Stimulated activated CD4-positive, alpha-beta T cell treated with anti-CD3 and anti-CD28 coated beads, Interleukin-15, amount 100 ng/mL, for 24 hours (primary cell): ENCODE data around the gene HOXA9.

Experiments used
- DNase-seq: peaks from one replicate; pipeline ENCODE4 v3.0.0-alpha.2; 2020

The HOXA9 gene

DNA sequence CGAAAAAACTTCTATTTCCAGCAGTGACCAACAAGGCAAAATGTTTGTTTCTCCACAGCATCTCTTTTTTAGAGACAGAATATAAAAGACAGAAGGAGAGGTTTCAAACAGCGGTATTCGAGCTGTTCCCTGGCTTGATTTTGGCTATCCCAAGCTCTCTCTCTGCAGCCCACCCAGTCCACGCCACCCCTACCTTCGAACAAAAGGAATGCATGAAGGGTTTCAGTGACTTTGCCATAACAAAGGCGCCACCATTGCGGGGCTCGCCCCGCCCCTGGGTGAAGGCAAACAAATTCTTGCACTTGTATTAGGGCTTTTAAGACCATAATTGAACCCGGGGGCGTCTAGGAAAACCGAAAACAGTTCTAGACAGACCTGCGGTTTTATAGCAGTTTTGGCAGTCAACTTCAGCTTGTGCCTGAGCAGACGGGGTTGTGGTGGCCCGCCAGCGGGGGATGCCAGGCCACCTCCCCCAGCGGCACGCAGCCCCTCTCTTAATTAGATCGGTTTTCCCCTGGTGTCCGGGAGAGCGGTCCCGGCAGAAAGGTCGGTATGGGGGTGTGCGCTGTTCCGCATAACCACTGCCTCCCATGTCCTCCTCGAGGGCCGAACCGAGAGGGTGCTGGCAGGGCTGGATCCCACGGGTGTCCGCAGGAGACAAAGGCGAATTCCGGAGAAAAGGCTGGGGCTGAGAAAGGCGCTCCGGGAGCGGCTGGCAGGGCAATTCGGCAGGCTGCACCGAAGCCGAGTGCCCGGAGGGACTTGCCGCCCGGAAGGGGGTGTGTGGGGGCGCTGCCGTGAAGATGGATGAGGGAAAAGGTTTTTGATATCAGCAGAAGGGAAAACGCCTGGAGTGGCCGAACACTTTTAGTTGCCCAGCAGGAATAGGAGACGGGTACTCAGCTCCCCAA lies 22.4 kb upstream of the HOXA9 start:
- no peak for DNase-seq

GRCh38 chr7:27186668-27187474 lies 21.5 kb upstream of the HOXA9 start:
- DNase-seq: no peak

GRCh38 chr7:27185854-27186667 lies 20.7 kb upstream of the HOXA9 start:
- peak; percentile 18 for DNase-seq

- DNase-seq: no peak
These were observed 19.9 kb upstream of the HOXA9 start, which contains the start of gene HOXA11 for GRCh38 chr7:27185013-27185853. HOXA11 (minus strand) TSS chr7:27185232; CDS start chr7:27185144, 88 bp downstream.

DNA sequence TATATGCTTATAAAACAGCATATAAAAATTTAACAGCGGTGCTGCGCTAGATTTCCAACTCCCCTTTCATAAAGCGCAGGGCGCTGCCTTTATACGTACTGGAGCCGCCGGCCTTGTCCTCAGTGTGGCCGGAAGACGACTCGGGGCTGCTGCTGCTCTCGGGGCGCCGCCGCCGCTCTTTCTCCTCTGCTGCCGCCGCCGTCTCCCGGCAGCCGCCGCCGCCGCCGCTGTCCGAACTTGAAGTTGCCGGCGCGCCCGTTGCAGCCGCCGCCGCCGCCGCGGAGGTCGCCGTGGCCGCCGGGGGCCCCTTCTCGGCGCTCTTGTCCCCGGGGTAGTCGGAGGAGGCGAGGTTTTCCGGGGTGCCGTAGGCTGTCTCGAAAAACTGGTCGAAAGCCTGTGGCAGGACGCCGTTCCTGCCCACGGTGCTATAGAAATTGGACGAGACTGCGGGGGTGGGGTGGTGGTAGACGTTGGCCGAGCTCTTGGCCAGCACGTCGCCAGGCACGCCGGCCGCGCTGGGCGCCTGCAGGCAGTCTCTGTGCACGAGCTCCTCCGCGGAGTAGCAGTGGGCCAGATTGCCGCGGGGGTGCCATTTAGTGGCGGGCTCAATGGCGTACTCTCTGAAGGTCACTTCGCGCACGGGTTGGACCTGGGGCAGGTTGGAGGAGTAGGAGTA lies 19.1 kb upstream of the HOXA9 start:
- DNase-seq: peak; percentile 48

DNA sequence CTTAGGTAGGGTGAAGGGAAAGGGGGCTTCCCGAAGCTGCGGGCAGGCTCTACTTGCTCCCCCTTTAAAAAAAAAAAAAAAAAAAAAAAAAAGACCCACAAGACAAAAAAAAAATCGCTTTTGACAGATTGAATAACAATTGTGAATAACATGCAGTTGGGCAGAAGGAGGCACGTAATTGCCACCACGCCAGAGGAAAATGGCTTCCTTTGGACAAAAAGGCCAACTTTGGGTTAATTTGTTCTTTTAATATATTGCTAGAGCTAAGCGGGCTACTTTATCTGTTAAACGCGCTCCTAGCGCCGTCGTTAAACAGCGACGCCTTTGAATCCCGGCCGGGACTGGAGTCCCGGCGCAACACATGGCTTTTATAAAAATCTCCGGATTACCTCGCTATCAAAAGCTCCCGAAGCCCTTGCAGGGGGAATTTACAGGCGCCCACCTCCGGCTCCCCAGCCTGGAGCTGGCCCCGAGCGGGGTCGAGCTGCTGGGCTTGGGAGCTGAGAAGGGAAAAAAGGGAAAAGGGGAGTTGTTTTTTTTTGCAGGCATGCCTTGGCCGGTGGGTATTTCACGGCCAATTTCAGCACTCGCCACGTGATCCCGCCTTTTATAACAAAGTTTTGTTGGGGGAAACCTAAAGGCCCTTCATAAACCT lies 18.5 kb upstream of the HOXA9 start:
- peak; percentile 17 for DNase-seq

DNA sequence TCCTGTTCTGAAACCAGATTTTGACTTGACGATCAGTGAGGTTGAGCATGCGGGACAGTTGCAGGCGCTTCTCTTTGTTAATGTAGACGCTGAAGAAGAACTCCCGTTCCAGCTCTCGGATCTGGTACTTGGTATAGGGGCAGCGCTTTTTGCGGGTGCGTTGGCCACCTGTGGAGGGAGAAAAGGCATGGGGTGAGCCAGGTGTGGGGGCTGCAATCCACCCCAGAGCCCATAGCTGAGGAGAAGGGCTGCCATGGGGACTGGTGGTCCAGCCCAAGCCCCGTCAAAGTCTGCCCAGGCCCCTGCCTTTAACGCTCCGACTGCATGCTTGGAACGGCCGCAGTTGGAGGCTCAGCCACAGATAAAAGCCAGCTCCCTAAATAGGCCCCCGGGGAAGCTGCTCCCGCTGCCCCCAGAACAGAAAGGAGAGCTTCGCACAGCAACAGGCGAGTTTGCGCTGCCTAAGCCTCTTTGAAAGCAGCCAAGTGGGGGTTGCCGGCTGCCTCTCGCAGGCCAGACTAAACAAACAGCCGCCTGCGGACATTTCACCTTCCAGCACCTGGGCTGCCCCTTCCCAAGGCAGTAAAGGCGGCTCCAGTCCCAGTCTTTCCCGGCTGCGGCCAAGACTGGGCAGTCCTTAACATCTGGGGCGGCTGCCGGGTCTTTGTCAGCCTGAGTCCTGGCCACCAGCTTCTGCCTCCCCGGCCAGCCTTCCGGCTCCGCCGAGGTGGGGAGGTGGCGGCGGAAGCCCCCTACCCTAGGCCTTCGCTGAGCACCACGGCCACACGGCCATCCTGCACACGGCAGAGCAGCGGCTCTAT lies 17.7 kb upstream of the HOXA9 start:
- DNase-seq: peak; percentile 6

GRCh38 chr7:27182285-27182841 lies 17.0 kb upstream of the HOXA9 start:
- no peak for DNase-seq

- peak; percentile 0 for DNase-seq
These were observed 16.5 kb upstream of the HOXA9 start for GRCh38 chr7:27181795-27182275.

DNA sequence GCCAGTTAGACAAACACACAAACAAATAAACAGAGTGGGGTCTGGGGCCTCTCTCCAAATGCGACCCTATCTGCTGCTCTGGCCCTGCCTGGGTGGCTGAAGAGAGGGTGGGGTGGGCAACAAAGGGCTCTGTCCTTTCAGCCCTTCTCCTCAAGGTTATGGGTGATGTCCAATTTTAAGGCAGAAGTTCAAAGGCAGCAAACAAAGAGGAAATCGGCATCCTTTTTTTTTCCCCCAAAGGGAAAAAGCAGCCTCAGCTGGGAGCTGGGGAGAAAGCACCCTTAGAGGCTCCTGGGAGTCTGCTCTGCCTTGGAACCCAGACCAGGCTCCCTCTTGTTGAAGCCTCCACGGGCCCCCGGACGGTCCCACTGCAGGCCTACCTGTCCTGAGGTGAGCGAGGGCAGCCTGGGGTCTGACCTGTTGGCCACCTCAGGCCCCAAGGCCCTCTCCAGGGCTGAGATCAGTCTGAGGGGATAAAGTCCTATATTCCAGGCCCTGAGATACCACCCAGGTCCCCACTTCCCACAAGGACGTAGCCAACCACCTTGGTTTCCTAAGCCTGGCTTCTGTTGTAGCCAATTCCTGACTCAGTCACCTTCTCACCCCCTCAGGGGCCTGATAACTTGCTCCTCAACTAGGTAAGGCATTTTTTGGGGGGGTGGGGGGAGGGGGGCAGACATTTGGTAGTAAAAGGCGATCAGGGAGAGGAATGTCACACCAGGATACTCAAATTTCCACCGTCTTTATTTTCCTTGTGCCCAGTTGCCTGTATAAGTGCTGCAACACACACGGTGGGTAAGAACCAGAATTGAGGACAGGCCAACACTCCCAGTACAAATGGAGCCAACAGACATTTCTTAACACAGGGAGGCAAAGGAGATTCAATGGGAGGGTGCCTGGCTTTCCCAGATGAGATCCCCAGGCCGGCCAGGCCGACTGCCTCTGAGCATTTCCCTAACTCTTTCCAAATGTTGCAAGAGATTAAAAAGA lies 15.4 kb upstream of the HOXA9 start:
- peak; percentile 0 for DNase-seq

DNA sequence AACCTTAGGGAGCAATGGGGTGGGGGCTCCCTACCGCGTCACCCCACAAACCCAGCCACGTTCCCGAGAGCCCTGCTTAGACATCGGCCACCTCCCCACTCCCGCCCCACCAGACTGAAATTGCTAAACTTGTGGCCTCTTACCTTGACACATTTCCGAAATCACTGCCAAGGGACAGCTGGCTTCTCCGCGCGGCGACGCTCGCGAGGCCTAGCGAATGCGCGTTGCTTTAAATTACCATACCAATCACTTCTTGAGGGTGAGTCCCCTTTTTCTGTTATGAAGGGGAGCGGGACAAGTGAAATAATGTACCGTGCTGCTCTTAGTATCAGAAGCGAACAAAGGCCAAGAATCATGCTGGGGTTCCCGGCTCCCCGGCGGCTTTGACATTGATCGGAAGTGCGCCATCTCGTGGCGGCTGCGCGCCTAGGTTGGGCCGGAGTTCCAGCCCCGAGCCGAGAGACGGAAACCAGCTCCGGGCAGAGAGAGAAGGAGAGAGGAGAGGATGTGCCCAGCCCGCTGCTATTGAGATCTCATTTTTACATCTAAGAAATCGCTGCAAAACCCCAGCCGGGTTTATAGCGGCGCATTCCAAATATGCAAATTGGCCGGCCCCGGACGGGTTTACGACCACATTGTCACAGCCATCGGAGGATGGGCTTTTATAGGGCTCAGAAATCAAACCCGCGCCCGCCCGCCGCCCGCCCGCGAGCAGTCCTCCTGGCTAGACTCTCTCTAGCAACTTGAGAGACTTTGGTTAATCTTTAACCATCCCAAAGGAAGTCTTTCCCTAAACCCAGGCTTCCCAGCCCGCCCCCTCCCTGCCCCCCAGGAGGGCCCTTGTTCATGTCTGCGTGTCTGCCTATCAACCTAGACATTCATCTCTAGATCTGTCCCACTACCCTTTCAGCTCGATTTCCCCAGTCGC lies 14.4 kb upstream of the HOXA9 start:
- peak; percentile 74 for DNase-seq

GRCh38 chr7:27179030-27179429 lies 13.7 kb upstream of the HOXA9 start:
- no peak for DNase-seq

- DNase-seq: no peak
These were observed 13.0 kb upstream of the HOXA9 start for GRCh38 chr7:27178366-27178765.

- DNase-seq: peak; percentile 0
These were observed 12.5 kb upstream of the HOXA9 start for GRCh38 chr7:27177795-27178320.

DNA sequence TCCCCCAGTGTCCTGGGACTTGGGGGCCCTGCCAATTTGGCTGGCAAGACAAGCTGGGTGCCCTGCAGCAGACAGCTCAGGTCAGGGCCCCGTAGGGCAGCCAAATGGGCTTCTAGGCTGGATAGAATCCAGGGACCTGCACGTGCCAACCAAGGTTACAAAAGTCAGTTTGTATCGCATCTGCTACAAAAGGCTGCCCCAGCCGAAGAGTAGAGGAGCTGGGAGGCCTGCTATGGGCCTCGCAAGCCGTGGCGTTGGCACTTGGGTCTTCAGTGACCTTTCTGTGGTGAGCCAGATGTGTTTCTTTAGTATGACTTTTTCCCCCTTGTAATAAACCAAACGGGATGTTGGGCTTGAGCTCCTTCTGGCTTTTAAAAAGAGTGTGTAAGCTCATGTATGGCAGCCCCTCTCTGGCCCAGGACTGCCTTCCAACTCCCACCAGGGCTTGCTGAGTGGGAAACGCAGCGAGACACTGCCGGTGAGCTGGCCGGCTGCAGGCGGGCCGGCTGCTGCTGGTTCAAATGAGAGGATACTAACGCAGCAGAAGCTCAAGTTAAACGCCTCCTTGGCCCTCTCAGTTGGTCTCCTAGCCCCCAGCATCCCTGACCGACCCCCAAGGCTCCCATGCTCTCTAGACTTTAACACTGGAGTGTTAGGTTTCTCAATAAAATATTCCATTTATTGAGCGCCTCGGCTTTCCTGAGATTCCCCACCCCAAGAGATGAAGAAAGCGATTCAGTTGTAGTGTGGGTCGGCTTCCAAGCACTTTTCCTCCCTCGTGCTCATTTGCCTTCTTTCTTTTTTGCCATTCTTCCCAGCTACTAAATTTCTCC lies 11.8 kb upstream of the HOXA9 start:
- peak; percentile 0 for DNase-seq

- peak; percentile 0 for DNase-seq
These were observed 11.1 kb upstream of the HOXA9 start for GRCh38 chr7:27176524-27176845.
